Activated T-cell treated with anti-CD3 and anti-CD28 coated beads, Interleukin-2, amount 50 U/mL, for 48 hours (primary cell): Measurements from ENCODE around the gene RCN2.
A peak's percentile ranks its signal among the peaks of the same experiment; 100 is the strongest.

Experiments used
- DNase-seq, 2 experiments: peaks; one replicate each; pipeline ENCODE4 v3.0.0-alpha.2; 2020

Gene RCN2

GRCh38 chr15:76974456-76975036 lies 43.0 kb downstream of the RCN2 start:
- DNase-seq = no peak

GRCh38 chr15:76976141-76976540 lies 44.6 kb downstream of the RCN2 start:
- no peak for DNase-seq

DNA sequence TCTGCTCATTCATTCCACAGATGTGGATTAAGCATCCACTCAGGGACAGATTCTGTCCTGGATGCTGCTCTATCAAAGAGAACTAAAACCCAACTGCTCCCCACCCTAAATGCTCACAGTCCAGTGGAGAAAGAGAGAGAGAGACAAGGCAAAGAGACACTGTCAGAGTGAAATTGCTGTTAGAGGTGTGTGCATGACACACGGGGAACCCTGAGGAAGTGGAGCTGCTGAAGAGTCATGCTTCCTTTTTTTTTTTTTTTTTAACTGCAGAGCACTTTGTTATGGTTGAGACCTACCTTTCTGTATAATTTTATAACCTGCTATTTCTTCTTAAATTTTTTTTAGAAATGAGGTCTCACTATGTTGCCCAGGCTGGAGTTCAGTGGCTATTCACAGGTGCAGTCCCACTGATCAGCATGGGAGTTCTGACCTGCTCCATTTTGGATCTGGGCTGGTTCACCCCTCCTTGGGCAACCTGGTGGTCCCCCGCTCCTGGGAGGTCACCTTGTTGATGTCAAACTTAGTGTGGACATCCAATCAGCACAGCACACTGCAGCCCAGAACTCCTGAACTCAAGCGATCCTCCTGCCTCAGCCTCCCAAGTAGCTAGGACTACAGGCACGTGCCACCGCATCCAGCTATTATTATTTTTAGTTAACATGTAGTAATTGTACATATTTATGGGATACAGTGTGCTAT lies 45.2 kb downstream of the RCN2 start:
- no peak for DNase-seq

DNA sequence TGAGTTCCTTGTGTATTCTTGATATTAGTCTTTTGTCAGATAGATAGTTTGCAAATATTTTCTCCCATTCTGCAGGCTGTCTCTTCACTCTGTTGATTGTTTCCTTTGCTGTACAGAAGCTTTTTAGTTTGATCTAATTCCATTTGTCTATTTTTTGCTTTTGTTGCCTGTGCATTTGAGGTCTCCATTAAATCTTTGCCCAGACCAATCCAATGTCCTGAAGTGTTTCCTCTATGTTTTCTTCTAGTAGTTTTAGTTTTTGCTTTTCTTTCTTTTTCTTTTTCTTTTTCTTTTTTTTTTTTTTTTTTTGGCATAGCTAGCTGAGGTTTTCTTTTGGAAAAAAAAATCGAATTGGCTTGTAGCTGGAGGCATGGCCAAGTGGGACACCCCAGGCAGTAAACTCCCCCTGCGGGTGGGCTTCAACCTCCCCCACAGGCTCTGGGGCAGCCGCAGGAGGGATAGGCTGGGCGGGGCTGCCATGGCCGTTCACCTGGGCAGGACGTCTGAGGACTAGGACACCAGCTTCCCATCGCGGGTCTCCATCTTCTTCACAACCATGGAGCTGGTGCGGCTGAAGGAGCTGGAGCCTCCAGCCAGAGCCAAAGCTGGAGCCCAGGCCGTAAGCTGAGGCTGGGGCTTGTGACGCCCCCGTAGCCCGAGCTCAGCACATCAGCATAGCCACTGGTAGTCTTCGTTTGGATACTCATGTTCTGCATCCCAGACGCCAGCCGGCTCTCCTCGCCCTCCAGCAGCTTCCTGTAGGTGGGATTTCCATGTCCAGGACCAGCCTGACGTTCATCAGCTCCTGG lies 47.2 kb downstream of the RCN2 start:
- DNase-seq = no peak

DNA sequence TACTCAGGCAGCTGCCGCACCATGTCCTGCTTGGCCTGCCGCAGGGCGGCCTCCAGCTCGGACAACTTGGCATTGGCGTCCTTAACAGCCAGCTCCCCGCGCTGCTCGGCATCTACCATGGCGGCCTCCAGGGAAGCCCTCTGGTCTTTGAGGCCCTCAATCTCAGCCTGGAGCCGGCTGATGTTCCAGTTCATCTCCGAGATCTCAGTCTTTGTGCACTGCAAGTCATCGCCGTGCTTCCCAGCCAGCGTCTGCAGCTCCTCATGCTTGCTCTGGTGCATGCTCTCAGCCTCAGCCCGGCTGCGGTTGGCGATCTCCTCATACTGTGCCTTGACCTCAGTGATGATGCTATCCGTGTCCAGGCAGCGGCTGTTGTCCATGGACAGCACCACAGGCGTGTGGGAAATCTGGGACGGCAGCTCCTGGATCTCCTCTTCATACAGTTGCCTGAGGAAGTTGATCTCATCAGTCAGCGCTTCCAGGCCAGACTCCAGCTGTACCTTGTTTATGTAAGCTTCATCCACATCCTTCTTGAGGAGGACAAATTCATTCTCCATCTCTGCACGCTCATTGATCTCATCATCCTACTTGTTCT lies 47.9 kb downstream of the RCN2 start:
- no peak for DNase-seq

DNA sequence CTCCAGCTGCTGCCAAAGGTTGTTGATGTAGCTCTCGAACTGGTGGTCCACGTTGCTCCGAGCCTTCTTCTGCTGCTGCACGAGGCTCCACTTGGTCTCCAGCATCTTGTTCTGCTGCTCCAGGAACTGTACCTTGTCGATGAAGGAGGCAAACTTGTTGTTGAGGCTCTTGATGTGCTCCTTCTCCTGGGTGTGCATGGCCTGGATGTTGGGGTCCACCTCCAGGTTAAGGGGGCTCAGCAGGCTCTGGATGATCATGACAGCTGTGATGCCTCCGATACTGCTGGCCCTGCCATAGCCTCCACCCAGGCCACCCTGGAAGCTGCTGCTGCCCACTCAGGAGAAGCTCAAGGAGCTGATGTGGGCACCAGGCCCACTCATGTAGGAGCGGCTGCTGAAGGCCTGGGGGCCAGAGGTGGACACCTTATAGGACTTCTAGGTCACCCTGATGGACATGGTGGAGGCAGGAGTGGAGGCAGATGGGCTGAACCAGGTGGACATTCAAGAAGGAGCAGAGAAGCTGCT lies 48.5 kb downstream of the RCN2 start:
- no peak for DNase-seq

- no peak for DNase-seq
Observed at GRCh38 chr15:76982356-76982755, 50.8 kb downstream of the RCN2 start.

DNA sequence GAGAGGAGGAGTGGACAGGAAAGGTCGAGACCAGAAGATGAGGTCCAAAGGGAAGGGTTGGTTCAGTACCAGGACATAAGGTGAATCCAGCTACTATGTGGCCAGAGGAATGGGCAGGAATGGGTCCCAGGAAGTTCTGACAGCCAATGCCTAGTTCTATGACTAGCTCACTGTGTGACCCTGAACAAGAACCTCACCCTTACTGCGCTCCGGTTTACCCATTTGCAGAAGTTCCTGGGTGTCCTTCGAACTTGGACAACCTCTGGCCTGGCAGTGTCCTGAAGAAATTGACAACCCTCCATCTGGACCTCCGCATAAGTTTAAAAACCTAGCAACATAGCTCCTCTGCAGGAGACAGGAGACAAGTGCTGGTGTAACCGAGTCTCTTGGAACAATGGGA lies 51.2 kb downstream of the RCN2 start:
- DNase-seq = no peak

DNA sequence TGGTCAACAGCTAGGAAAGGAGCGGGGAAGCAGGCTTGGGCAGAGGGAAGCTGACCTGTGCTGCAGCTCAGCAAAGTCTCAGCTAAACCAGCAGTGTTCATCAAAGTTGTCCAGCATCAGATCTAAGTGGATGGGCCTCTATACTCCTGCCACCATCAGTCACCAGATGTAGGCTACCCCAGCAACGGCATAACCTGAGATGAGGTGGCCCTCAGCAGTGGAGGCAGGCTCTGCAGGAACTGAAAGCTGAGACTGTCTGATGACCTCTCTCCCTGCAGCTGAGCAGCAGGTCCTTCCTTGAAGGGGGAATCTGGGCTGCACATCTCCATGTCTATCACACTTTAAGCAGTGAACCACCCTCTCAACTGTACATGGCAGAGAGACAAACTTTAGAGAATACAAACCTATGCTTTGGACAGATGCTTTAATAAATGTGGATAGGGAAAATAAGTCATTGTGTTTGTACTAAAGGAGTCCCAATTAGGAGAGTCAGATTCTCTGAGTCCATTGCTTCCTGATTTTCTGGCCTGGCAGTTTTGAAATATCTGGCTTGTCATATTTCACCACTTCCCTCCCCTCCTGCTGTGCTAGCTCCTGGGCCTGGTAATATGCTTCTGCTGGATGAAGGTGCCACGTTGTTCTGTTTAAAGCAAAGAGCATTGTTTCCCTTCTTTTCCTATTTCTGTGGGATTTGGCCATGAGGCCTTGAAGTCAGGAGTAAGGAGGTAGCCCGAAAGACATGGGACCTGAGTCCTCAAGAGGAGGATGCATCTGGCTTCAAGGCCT lies 52.2 kb downstream of the RCN2 start:
- DNase-seq = no peak

GRCh38 chr15:76986743-76987142 lies 55.2 kb downstream of the RCN2 start:
- peak in 1 of 2 experiments; percentile 54 for DNase-seq

GRCh38 chr15:76987276-76987675 lies 55.7 kb downstream of the RCN2 start:
- no peak for DNase-seq

GRCh38 chr15:76987896-76988860 lies 56.6 kb downstream of the RCN2 start:
- peak; percentile 88 to 89 for DNase-seq

GRCh38 chr15:76988867-76989780 lies 57.6 kb downstream of the RCN2 start:
- DNase-seq = peak; percentile 56 to 57

DNA sequence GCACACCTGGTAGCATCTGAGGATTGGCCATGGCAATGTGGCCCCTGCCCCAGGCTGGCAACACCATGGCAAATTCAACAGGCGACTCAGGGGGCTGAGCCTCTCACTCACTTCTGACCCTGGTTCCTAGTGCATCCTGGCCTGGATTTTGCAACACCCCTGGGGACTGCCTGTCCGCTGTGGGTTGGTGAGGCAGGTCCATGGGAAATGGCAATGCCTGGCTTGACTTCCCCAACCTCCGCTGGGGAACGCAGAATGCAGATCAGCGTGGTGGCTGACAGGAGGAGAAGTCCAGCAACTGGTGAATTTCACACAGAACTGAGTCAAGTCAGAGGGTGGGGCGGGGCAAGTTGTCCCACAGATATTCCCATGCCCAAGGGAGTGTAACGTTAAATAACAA lies 59.5 kb downstream of the RCN2 start:
- DNase-seq = peak; percentile 20

DNA sequence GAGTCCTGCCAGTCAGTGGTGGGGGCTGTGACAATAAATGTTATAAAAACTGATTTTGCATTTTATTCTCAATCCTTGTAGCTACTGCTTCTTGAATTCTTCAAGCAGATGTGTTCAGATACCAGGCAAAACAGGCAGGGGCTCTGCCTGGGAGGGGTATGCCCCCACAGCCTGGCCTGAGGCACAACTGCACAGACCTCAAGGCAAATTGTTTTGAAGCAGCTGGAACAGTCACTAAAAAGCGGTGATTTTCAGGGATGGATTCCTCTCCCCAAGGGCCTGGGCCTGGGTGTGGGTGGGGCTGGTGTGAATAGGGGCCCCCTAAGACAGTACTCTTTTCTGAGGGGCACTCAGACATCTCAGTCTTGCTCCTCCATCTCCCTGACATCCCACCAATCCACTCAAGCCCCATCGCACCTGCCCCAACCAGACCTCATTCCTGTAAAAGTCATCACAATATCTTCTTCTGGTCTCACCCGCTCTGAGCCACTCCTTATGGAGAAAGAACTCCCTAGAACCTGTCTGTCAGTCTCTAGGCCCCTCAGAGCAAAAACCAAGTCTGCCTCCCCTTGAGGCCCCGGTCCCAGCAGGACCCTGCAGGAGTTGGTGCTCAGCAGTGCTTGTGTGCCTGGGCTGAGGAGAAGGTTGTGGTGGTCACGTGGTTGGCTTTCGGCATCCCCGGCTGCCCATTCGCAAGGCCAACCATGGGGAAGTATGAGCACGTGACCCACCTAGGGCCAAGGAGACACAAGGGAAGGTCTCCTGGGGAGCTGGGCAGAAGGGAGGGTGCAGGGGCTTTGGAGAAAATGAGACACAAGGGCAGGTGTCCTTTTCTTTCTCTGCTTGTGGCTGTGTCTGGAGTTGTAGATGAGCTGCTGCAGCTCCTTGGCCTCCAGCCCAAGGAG lies 60.4 kb downstream of the RCN2 start:
- peak; percentile 17 to 18 for DNase-seq

GRCh38 chr15:76993114-76993725 lies 61.7 kb downstream of the RCN2 start:
- peak in 1 of 2 experiments; percentile 20 for DNase-seq

- DNase-seq = peak; percentile 75 to 83
Observed at GRCh38 chr15:76994001-76994400, 62.5 kb downstream of the RCN2 start.

DNA sequence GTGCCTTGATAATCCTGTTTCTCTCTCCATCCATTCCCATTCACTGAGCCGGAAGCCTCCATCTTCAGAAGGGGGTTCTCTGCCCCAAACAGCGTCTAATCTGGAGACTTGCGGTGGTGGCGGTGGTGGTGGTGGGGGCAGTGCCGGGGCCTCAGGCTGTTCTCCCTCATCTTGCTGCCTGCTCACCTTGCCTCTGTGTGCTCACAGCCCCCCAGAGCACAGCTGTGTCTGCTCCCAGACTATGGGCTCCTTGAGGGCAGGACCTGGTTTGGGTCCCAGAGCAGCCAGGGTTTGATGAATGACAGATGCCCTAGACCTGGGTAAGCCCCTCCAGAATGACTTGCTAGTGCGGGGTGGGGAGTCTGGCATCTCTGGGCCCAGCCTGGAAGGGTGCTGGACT lies 62.9 kb downstream of the RCN2 start:
- no peak for DNase-seq
